ENCODE measurements around the gene URAD.

The URAD gene

DNA sequence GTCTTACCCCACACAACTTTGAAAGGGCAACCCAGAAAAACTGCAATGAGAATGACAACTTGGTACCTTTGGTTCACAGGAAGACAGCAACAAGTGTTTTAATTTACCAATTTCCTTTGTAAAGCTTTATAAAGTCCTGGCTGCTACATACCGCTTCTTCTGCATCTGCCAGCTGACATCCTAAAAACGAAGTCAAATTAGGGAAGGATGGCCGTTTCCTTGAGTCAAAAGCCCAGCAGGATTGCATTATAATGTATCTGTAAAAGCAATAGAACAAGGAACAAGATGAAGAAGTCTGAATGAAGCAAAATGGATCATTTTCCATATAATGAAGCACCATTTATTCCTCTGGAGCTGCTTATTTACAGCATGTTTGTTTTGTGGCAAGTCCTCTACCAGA, 25.8 kb upstream of the URAD start:
- no peak overlapping the region for H3K27ac ChIP-seq (replicated peaks)
- no peak for DNase-seq (ENCODE audit: low read depth in 1 of 2, low spot score in 1 of 2)
- TF ChIP-seq GABPA (IDR thresholded peaks at IDR 0.05; ENCODE audit: low read depth) (no peak), POLR2AphosphoS5 (IDR thresholded peaks at IDR 0.05; ENCODE audit: low read depth) (no peak), SPI1 (IDR thresholded peaks at IDR 0.05; ENCODE audit: borderline replicate concordance, low read depth) (no peak), REST (IDR thresholded peaks at IDR 0.05; ENCODE audit: insufficient replicate concordance, low read depth) (no peak), CTCF (IDR thresholded peaks at IDR 0.05; ENCODE audit: insufficient read depth, low read length) (no peak)
- no peaks in the 10 kb centered on the region for H3K27me3 ChIP-seq (ENCODE audit: insufficient read depth, poor library complexity, severe bottlenecking)
- H3K4me3 ChIP-seq (replicated peaks; ENCODE audit: insufficient read depth, low read length): no peak overlapping the region

- TF ChIP-seq CTCF (IDR thresholded peaks at IDR 0.05; ENCODE audit: insufficient read depth, low read length): no peak
- no peak for TF ChIP-seq POLR2AphosphoS5 (IDR thresholded peaks at IDR 0.05; ENCODE audit: low read depth)
- TF ChIP-seq GABPA (IDR thresholded peaks at IDR 0.05; ENCODE audit: low read depth): no peak
- no peak for TF ChIP-seq REST (IDR thresholded peaks at IDR 0.05; ENCODE audit: insufficient replicate concordance, low read depth)
- H3K4me3 ChIP-seq (replicated peaks; ENCODE audit: insufficient read depth, low read length): no peak overlapping the region
- H3K27me3 ChIP-seq (ENCODE audit: insufficient read depth, poor library complexity, severe bottlenecking): no peaks in the 10 kb centered on the region
- H3K27ac ChIP-seq (replicated peaks): no peak overlapping the region
- no peak for DNase-seq (ENCODE audit: low read depth in 1 of 2, low spot score in 1 of 2)
Observed at GRCh38 chr13:28013482-28013881, 25.0 kb upstream of the URAD start.

- no peak for TF ChIP-seq CTCF (IDR thresholded peaks at IDR 0.05; ENCODE audit: insufficient read depth, low read length)
- TF ChIP-seq REST (IDR thresholded peaks at IDR 0.05; ENCODE audit: insufficient replicate concordance, low read depth): no peak
- TF ChIP-seq GABPA (IDR thresholded peaks at IDR 0.05; ENCODE audit: low read depth): no peak
- TF ChIP-seq SPI1 (IDR thresholded peaks at IDR 0.05; ENCODE audit: borderline replicate concordance, low read depth): no peak
- H3K4me3 ChIP-seq (replicated peaks; ENCODE audit: insufficient read depth, low read length): no peak overlapping the region
- DNase-seq (ENCODE audit: low read depth in 1 of 2, low spot score in 1 of 2): no peak
- no peaks in the 10 kb centered on the region for H3K27me3 ChIP-seq (ENCODE audit: insufficient read depth, poor library complexity, severe bottlenecking)
- H3K27ac ChIP-seq (replicated peaks): no peak overlapping the region
Observed at GRCh38 chr13:28012896-28013295, 24.4 kb upstream of the URAD start.
